GM21619 (cell line): ENCODE data around the gene RRP36.
A peak's percentile ranks its signal among the peaks of the same experiment; 100 is the strongest.
"Not testable (repeated sequence)": the region's sequence is repeated elsewhere in the genome, so short reads cannot be mapped to it uniquely, and the experiment has no call there.

Source experiments
- ATAC-seq: cut with Tn5 transposase; IDR thresholded peaks from one replicate; pipeline ENCODE4 v1.9.1; 2021; ENCODE audit not compliant: unreplicated experiment

RRP36 gene

GRCh38 chr6:43021270-43022047 is at the start of gene RRP36:
Gene RRP36 (plus strand): TSS chr6:43021623. CDS start chr6:43021655, 32 bp downstream.
- peak; percentile 76 for ATAC-seq

GRCh38 chr6:42971746-42972327 is 49.6 kb upstream of the RRP36 start:
- ATAC-seq: no peak

- ATAC-seq: no peak
Observed at GRCh38 chr6:42973926-42974325, 47.5 kb upstream of the RRP36 start.

GRCh38 chr6:42974919-42975505 is 46.4 kb upstream of the RRP36 start:
- ATAC-seq: no peak

- peak; percentile 24 for ATAC-seq
Observed at GRCh38 chr6:42978487-42978838, 43.0 kb upstream of the RRP36 start.

GRCh38 chr6:42978839-42979522 is 42.4 kb upstream of the RRP36 start, which contains the start of gene PEX6:
Gene PEX6 (minus strand): TSS chr6:42979181. CDS start chr6:42979150, 31 bp downstream.
- peak; percentile 88 for ATAC-seq

GRCh38 chr6:42979523-42980177 is 41.8 kb upstream of the RRP36 start:
- ATAC-seq: no peak

- no peak for ATAC-seq
Observed at GRCh38 chr6:42981836-42982235, 39.6 kb upstream of the RRP36 start.

GRCh38 chr6:42984001-42984923 is 37.2 kb upstream of the RRP36 start, which contains the start of gene PPP2R5D:
Gene PPP2R5D (plus strand): TSS chr6:42984570. CDS start chr6:42984678, 108 bp downstream.
- ATAC-seq: peak; percentile 90

GRCh38 chr6:42984924-42985475 is 36.4 kb upstream of the RRP36 start:
- no peak for ATAC-seq

- ATAC-seq: no peak
Observed at GRCh38 chr6:42987533-42988451, 33.6 kb upstream of the RRP36 start.

GRCh38 chr6:42988486-42989020 is 32.9 kb upstream of the RRP36 start:
- no peak for ATAC-seq

GRCh38 chr6:42989923-42990322 is 31.5 kb upstream of the RRP36 start:
- no peak for ATAC-seq

GRCh38 chr6:42993445-42993844 is 28.0 kb upstream of the RRP36 start:
- ATAC-seq: no peak

- ATAC-seq: no peak
Observed at GRCh38 chr6:42996513-42996912, 24.9 kb upstream of the RRP36 start.

- ATAC-seq: not testable (repeated sequence)
Observed at GRCh38 chr6:42998205-42998604, 23.2 kb upstream of the RRP36 start.

- no peak for ATAC-seq
Observed at GRCh38 chr6:43001843-43002242, 19.6 kb upstream of the RRP36 start.

- ATAC-seq: no peak
Observed at GRCh38 chr6:43005844-43006243, 15.6 kb upstream of the RRP36 start.
